ENCODE measurements around the gene C1orf159. TPM values are rescaled to one million over a fixed set of nuclear protein-coding genes. Genes with fewer than 3 reads are reported as not detected.
A peak's percentile ranks its signal among the peaks of the same experiment; 100 is the strongest.

Gene C1orf159
- total and polyA plus RNA-seq, 9 of the 15 experiments (the other 6 are each of a cell fraction or from before 2014, with no cell fraction given), result 0.28 to 54.9 (median 10.6) TPM

- TF ChIP-seq ARID4B (CRISPR knock-in tag; IDR thresholded peaks at IDR 0.05), result peak; percentile 91
- peak; percentile 92 for TF ChIP-seq HMGN3 (IDR thresholded peaks at IDR 0.05; ENCODE audit: borderline replicate concordance, extremely low read depth, insufficient read length, low read depth, low read length)
- TF ChIP-seq PRPF4 (IDR thresholded peaks at IDR 0.05; ENCODE audit: insufficient read depth, low read depth, low read length, poor library complexity, severe bottlenecking), result no peak
- no peak for TF ChIP-seq EHMT2 (IDR thresholded peaks at IDR 0.05)
- TF ChIP-seq ZNF431 (CRISPR knock-in tag; IDR thresholded peaks at IDR 0.05), result 0 out of 2 replicates have a peak, but pooled peaks have one; percentile 57
- TF ChIP-seq ZNF384 (IDR thresholded peaks at IDR 0.05; ENCODE audit: low read depth, low read length), result no peak
- no peak for TF ChIP-seq TCF7L2 (IDR thresholded peaks at IDR 0.05; ENCODE audit: low read depth, low read length)
- peak; percentile 78 for TF ChIP-seq RBFOX2 (IDR thresholded peaks at IDR 0.05; ENCODE audit: low read depth, low read length)
- TF ChIP-seq ZBTB33 (CRISPR knock-in tag; IDR thresholded peaks at IDR 0.05), result peak; percentile 71
- no peak for TF ChIP-seq ZC3H11A (IDR thresholded peaks at IDR 0.05; ENCODE audit: low read depth, low read length)
- 0 out of 2 replicates have a peak, but pooled peaks have one; percentile 52 for TF ChIP-seq ZFP91 (CRISPR knock-in tag; IDR thresholded peaks at IDR 0.05)
- peak; percentile 34; the same call in 1 of the 2 replicates for TF ChIP-seq HDGF (IDR thresholded peaks at IDR 0.05)
- TF ChIP-seq ZFP30 (CRISPR knock-in tag; IDR thresholded peaks at IDR 0.05; ENCODE audit: borderline replicate concordance), result no peak
- 0 out of 2 replicates have a peak, but pooled peaks have one; percentile 21 for TF ChIP-seq E2F3 (CRISPR knock-in tag; IDR thresholded peaks at IDR 0.05)
- no peak for TF ChIP-seq CBX8 (IDR thresholded peaks at IDR 0.05; ENCODE audit: borderline replicate concordance, extremely low read depth, low read depth, low read length, poor library complexity, severe bottlenecking)
- TF ChIP-seq ZNF184 (CRISPR knock-in tag; IDR thresholded peaks at IDR 0.05), result no peak
- TF ChIP-seq SRSF9 (IDR thresholded peaks at IDR 0.05; ENCODE audit: borderline replicate concordance, low read depth, low read length), result no peak
- no peak for TF ChIP-seq DLX4 (CRISPR knock-in tag; IDR thresholded peaks at IDR 0.05)
These were observed 51.7 kb downstream of the C1orf159 start (continued) for GRCh38 chr1:1063945-1064831.
